B cell (primary cell): ENCODE measurements around the gene PLA2R1. TPM values are rescaled to one million over a fixed set of nuclear protein-coding genes. Genes with fewer than 3 reads are reported as not detected.

Experiments
- ATAC-seq: fragments of 200-7000 bp; cut with Tn5 transposase; one replicate; pipeline ENCODE4 v1.10.0; 2021; ENCODE audit warnings: low read depth, mild to moderate bottlenecking, moderate number of reproducible peaks, moderate library complexity
- CTCF ChIA-PET: fragments of 350-600 bp; sonication (Branson Sonifier 250); formaldehyde crosslinking; loops from one replicate; lab custom pipeline; 2021; ENCODE audit warnings: antibody characterized with exemption, inconsistent platforms; lab: Charles Lee
- POLR2A ChIA-PET: fragments of 350-600 bp; sonication (Branson Sonifier 250); formaldehyde crosslinking; loops from one replicate; lab custom pipeline; 2021; ENCODE audit warnings: antibody characterized with exemption; lab: Charles Lee
- DNase-seq: peaks from one replicate; pipeline ENCODE4 v3.0.0; 2013
- H2AFZ ChIP-seq: 2 replicates; pipeline ENCODE4 v1.6.1; 2012; ENCODE audit warnings: mild to moderate bottlenecking, low read depth, low read length; ENCODE audit not compliant: insufficient read depth, poor library complexity, severe bottlenecking
- H3K27ac ChIP-seq, 2 donors: 1 replicate in 1 of 2; 2 replicates in 1 of 2; pipeline ENCODE4 v1.5.1; 2012 to 2013; ENCODE audit warnings: low read length in 2 of 2, mild to moderate bottlenecking in 2 of 2, moderate library complexity in 1 of 2
- H3K27me3 ChIP-seq, 4 experiments: fragments of 200-600 bp in 1 of 4; sonication (generic) in 1 of 4; replicated peaks in 1 of 4; 1 replicate in 2 of 4; 2 replicates in 2 of 4; pipeline versions ENCODE4 v1.6.1 to v1.7.0; 2013 to 2016; ENCODE audit warnings: low read length in 3 of 4, mild to moderate bottlenecking in 2 of 4, mixed read lengths in 1 of 4, moderate library complexity in 1 of 4; ENCODE audit not compliant: insufficient read depth in 4 of 4, control insufficient read depth in 3 of 4; ENCODE audit errors: control extremely low read depth in 1 of 4
- H3K36me3 ChIP-seq, 2 experiments: replicated peaks in 1 of 2; 1 replicate in 1 of 2; 2 replicates in 1 of 2; pipeline versions ENCODE4 v1.6.1 to v1.7.1; 2013; ENCODE audit warnings: low read length in 1 of 2; ENCODE audit not compliant: insufficient read depth in 2 of 2, control insufficient read depth in 1 of 2; ENCODE audit errors: control extremely low read depth in 1 of 2, extremely low read depth in 1 of 2
- H3K4me1 ChIP-seq, 2 donors: fragments of 200-600 bp in 1 of 2; sonication (generic) in 1 of 2; 1 replicate in 1 of 2; 2 replicates in 1 of 2; pipeline versions ENCODE4 v1.5.1 to v1.6.1; 2013 to 2017; ENCODE audit warnings: low read length in 2 of 2; ENCODE audit not compliant: control insufficient read depth in 2 of 2, insufficient read depth in 2 of 2
- H3K4me2 ChIP-seq: replicated peaks from 2 replicates; pipeline ENCODE3; 2012; ENCODE audit warnings: mild to moderate bottlenecking, low read depth, low read length; ENCODE audit not compliant: poor library complexity, severe bottlenecking
- H3K4me3 ChIP-seq, 5 experiments: fragments of 200-600 bp in 1 of 5; sonication (generic) in 1 of 5; 1 replicate in 3 of 5; 2 replicates in 2 of 5; pipeline versions ENCODE4 v1.5.1 to v1.7.0; 2011 to 2016; ENCODE audit warnings: low read length in 4 of 5, mild to moderate bottlenecking in 4 of 5, low read depth in 2 of 5, control low read depth in 1 of 5, moderate library complexity in 1 of 5; ENCODE audit not compliant: insufficient read depth in 1 of 5; ENCODE audit errors: control extremely low read depth in 1 of 5, extremely low read depth in 1 of 5
- H3K79me2 ChIP-seq: fragments of 200-600 bp; sonication (generic); one replicate; pipeline ENCODE4 v1.6.0; 2016; ENCODE audit warnings: low read length; ENCODE audit not compliant: control insufficient read depth, insufficient read depth
- H3K9ac ChIP-seq: fragments of 200-600 bp; sonication (generic); 2 replicates; pipeline ENCODE4 v1.6.1; 2017; ENCODE audit warnings: mild to moderate bottlenecking, low read length, moderate library complexity
- H3K9me3 ChIP-seq, 3 donors: one replicate each; pipeline versions ENCODE4 v1.6.1 to v1.7.1; 2013; ENCODE audit warnings: low read length in 2 of 3; ENCODE audit not compliant: control insufficient read depth in 2 of 3, insufficient read depth in 1 of 3; ENCODE audit errors: control extremely low read depth in 1 of 3
- H4K20me1 ChIP-seq: 2 replicates; pipeline ENCODE4 v1.6.0; 2012; ENCODE audit warnings: mild to moderate bottlenecking, low read length; ENCODE audit not compliant: insufficient read depth, control insufficient read depth, poor library complexity, severe bottlenecking
- H3K27ac Mint-ChIP-seq: one replicate; pipeline ENCODE4 v1.8.0; 2021; ENCODE audit warnings: mixed read lengths
- H3K27me3 Mint-ChIP-seq: one replicate; pipeline ENCODE4 v1.8.0; 2021; ENCODE audit warnings: mixed read lengths
- H3K4me1 Mint-ChIP-seq: one replicate; pipeline ENCODE4 v1.8.0; 2021; ENCODE audit warnings: mixed read lengths
- H3K4me3 Mint-ChIP-seq: one replicate; pipeline ENCODE4 v1.8.0; 2021; ENCODE audit warnings: mixed read lengths
- H3K9me3 Mint-ChIP-seq: one replicate; pipeline ENCODE4 v1.8.0; 2022; ENCODE audit warnings: mixed read lengths; ENCODE audit not compliant: insufficient read depth
- CTCF ChIP-seq: fragments of 200-600 bp; IDR thresholded peaks from one replicate; pipeline ENCODE4 v1.8.0; 2022; ENCODE audit warnings: antibody characterized with exemption, mild to moderate bottlenecking
- EZH2 ChIP-seq: IDR thresholded peaks from 2 replicates; pipeline ENCODE4 v1.6.1; 2012; ENCODE audit warnings: borderline replicate concordance, low read depth, mild to moderate bottlenecking, moderate library complexity, low read length; ENCODE audit not compliant: insufficient read depth, poor library complexity, severe bottlenecking
- WGBS: methylation state at CpG from one replicate; pipeline ENCODE4 v1.1.5; 2013; ENCODE audit warnings: missing lambda C conversion rate; ENCODE audit not compliant: insufficient coverage; 5-methylcytosine and 5-hydroxymethylcytosine counted together
- intact Hi-C: fragments of 100-400 bp; cut with micrococcal nuclease; formaldehyde crosslinking; loops from one replicate; pipeline ENCODE4 v1.10.0; 2022
- polyA plus RNA-seq: library from polyadenylated mRNA; depleted of rRNA; stranded (reverse); fragments of >200 nt; gene quantifications from 2 replicates; pipeline ENCODE4 v1.2.3, GENCODE V29; 2012
- total RNA-seq, 2 donors: library from RNA; stranded (reverse); fragments of 120-200 nt in 1 of 2; gene quantifications; 1 replicate in 1 of 2; 2 replicates in 1 of 2; pipeline versions ENCODE4 v1.2.3 to v1.2.4, GENCODE V29; 2013 to 2022

The PLA2R1 gene
- total and polyA plus RNA-seq, 2 donors (not counting 1 experiment from before 2014, with no cell fraction given), result not detected

- ChIA-PET CTCF (no interaction called here), POLR2A (no interaction called here)
- peaks cover 46% of the 10 kb centered on the region for H3K27me3 Mint-ChIP-seq
- no peak overlapping the region for H3K4me3 ChIP-seq
- intact Hi-C loops, result no loop called here
- H3K4me1 Mint-ChIP-seq, result no peaks in the 10 kb centered on the region
- no peak overlapping the region for H3K9ac ChIP-seq
- H3K4me1 ChIP-seq, result no peaks in the 10 kb centered on the region
- no peaks in the 10 kb centered on the region for H3K79me2 ChIP-seq
- no peak overlapping the region for H3K4me2 ChIP-seq
- no peak for ATAC-seq
- no peaks in the 10 kb centered on the region for H4K20me1 ChIP-seq
- no peak overlapping the region for H2AFZ ChIP-seq
- WGBS, result 83% methylated on average over 4 of the region's 7 CpGs
- no peak overlapping the region for H3K27ac ChIP-seq
- peaks cover 0 to 9% (median 4%) of the 10 kb centered on the region in 4 experiments for H3K27me3 ChIP-seq
- TF ChIP-seq EZH2, result no peak
- TF ChIP-seq CTCF, result no peak
- H3K9me3 ChIP-seq, result no peaks in the 10 kb centered on the region
- H3K4me3 Mint-ChIP-seq, result no peak overlapping the region
- DNase-seq, result no peak
- H3K9me3 Mint-ChIP-seq, result no peaks in the 10 kb centered on the region
- no peak overlapping the region for H3K27ac Mint-ChIP-seq
- H3K36me3 ChIP-seq, result no peaks in the 10 kb centered on the region
Observed at GRCh38 chr2:160055726-160056108, 6.7 kb downstream of the PLA2R1 start.

GRCh38 chr2:160054984-160055725 is 7.3 kb downstream of the PLA2R1 start:
- Histone ChIP-seq H3K36me3 (no peaks in the 10 kb centered on the region), H3K4me2 (no peak overlapping the region), H3K9ac (no peak overlapping the region), H3K27ac (no peak overlapping the region), H2AFZ (no peak overlapping the region), H3K4me3 (no peak overlapping the region), H3K4me1 (no peaks in the 10 kb centered on the region), H3K9me3 (no peaks in the 10 kb centered on the region), H4K20me1 (no peaks in the 10 kb centered on the region), H3K79me2 (no peaks in the 10 kb centered on the region), H3K27me3 (peaks cover 0 to 7% (median 4%) of the 10 kb centered on the region in 4 experiments)
- WGBS, result 99% methylated on average over 6 of the region's 7 CpGs
- POLR2A ChIA-PET, result no interaction called here
- peaks cover 40% of the 10 kb centered on the region for H3K27me3 Mint-ChIP-seq
- intact Hi-C loops, result no loop called here
- no peak for DNase-seq
- H3K4me3 Mint-ChIP-seq, result no peak overlapping the region
- H3K27ac Mint-ChIP-seq, result no peak overlapping the region
- CTCF ChIA-PET, result no interaction called here
- no peak for ATAC-seq
- H3K4me1 Mint-ChIP-seq, result no peaks in the 10 kb centered on the region
- TF ChIP-seq CTCF (no peak), EZH2 (no peak)
- H3K9me3 Mint-ChIP-seq, result no peaks in the 10 kb centered on the region
